ENCODE results near the gene CCDC78. TPM values are rescaled to one million over a fixed set of nuclear protein-coding genes. Genes with fewer than 3 reads are reported as not detected.

The CCDC78 gene
- total RNA-seq, 1 experiment from 2014 or later = 22.9 TPM

DNA sequence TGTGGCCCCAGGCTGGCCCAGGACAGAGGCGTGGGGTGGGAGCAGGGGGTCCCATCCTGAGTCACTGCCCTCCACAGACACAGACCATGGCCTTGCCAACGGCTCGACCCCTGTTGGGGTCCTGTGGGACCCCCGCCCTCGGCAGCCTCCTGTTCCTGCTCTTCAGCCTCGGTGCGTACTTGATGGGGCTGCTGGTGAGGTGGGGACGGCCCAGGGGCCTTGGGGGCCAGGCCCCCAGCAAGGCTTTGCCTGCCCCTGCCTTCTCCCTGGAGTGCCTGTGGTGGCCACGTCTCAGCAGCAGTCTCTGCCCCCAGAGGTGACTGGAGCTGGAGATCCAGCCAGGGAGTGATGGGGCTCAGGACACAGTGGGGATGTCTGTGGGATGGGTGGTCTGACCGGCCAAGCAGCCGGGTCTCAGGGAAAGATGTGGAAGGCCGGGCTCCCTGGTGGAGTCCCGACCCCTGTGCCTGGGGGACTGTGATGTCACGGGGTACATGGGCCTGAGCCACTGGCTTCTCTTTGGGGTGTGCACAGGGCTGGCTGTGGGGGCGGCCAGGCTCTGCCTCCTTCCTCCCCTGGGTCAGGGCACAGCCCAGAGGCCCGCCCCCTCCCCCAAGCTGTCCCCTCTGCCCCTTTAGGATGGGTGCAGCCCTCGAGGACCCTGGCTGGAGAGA, 36.5 kb upstream of the CCDC78 start (continued):
- TF ChIP-seq POLR2AphosphoS5 (IDR thresholded peaks at IDR 0.05; ENCODE audit: low read depth, low read length) = no peak
- no peak for TF ChIP-seq SRF (IDR thresholded peaks at IDR 0.05; ENCODE audit: low read depth)
- TF ChIP-seq EGR1 (IDR thresholded peaks at IDR 0.05; ENCODE audit: low read depth) = no peak
- TF ChIP-seq CEBPB (IDR thresholded peaks at IDR 0.05; ENCODE audit: low read depth) = no peak
- no peak for TF ChIP-seq MAX (IDR thresholded peaks at IDR 0.05)
- TF ChIP-seq ZFX (IDR thresholded peaks at IDR 0.05) = no peak
- no peak for TF ChIP-seq EZH2phosphoT487 (IDR thresholded peaks at IDR 0.05; ENCODE audit: borderline replicate concordance)

DNA sequence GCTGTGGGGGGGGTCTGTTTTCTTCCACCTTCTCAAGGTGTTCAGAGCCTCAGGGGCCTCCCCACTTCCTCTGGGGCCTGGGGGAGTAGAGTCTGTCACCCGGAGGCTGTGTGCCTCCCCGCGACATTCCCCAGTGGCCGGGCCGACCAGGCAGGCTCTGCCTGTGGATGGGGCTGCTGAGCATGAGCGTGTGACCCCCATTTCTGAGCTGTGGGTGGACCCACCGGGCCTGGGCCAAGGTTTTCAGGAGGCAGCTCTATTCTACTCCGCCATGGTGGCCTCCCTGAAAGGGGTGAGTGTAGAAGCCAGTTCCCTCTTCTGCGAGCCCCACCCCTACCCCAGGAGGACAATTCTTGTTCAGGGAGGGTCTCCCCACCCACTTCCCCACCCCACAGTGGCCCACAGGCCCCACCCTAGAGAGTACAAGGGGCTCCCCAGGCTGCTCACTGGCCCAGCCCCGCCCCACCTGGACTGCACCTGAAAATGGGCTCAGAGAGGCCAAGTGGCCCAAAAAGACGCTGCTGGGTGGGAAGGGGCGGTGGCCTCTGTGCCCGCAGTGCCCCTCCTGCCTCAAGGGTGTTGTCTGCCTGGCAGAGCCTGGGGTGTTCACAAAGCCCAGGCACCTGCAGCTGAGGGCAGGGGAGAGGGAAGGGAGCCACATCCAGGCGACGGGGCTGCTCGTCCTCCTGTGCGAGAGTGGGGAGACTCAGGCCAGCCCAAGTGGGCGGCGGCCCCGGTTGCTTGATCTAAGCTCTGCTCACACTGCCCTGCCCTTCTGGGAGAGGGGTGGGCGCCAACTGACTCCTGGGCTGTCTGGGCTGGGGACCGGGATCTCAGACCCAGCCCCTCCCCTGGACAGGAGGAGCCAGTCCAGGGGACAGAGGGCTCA, 35.6 kb upstream of the CCDC78 start:
- Histone ChIP-seq H4K20me1 (ENCODE audit: insufficient read depth) (no peaks in the 10 kb centered on the region), H3K27me3 (ENCODE audit: insufficient read depth, low read length) (no peaks in the 10 kb centered on the region), H3K4me1 (ENCODE audit: control insufficient read depth in 1 of 2, insufficient read depth in 2 of 2, low read length in 2 of 2) (peaks cover 34 to 47% of the 10 kb centered on the region in 2 experiments), H3K4me3 (replicated peaks in 1 of 2; ENCODE audit: low read depth in 1 of 2, low read length in 2 of 2) (peak overlapping the region; percentile 78 to 95), H3K9ac (ENCODE audit: low read length) (peak overlapping the region; percentile 95), H3K27ac (ENCODE audit: low read depth, low read length) (peak overlapping the region; percentile 97), H3K9me3 (ENCODE audit: control insufficient read depth in 1 of 2, insufficient read depth in 1 of 2, low read depth in 1 of 2, low read length in 2 of 2) (peaks cover 0 to under 1% of the 10 kb centered on the region in 2 experiments; a peak in 1 of 4 replicates), H2AFZ (ENCODE audit: low read depth, low read length, poor library complexity, severe bottlenecking) (no peak overlapping the region), H3K9me2 (ENCODE audit: insufficient read depth) (no peaks in the 10 kb centered on the region), H3K4me2 (ENCODE audit: low read length) (peak overlapping the region; percentile 99), H3K79me2 (ENCODE audit: insufficient read depth, low read length) (peaks cover 26% of the 10 kb centered on the region), H3K36me3 (ENCODE audit: control insufficient read depth in 1 of 2, insufficient read depth in 2 of 2, low read length in 2 of 2) (peaks cover 7 to 8% of the 10 kb centered on the region in 2 experiments; a peak in 3 of 4 replicates)
- peak; percentile 12 for ATAC-seq
- ChIA-PET POLR2A (interaction anchor here (1.0 to 1.8 kb wide), 5 partner anchors 15 to 41 kb away, joined by 3 to 12 read pairs (median 5); partner anchors contain the start of genes ANTKMT, CCDC78, CHTF18 and HAGHL), CTCF (interaction anchor here (1.6 to 2.9 kb wide), 3 partner anchors 17 to 41 kb away, joined by 3 to 11 read pairs (median 11); partner anchors contain the start of gene ANTKMT), RAD21 (ENCODE audit: low non-redundant PET in 1 of 2, low total read pairs in 2 of 2, uncharacterized antibody in 2 of 2, unreplicated experiment in 2 of 2) (interaction anchor here in 1 of 2 experiments (0.8 to 1.2 kb wide), 2 partner anchors 19 to 21 kb away, joined by 3 to 5 read pairs; partner anchors contain the start of gene CIAO3)
- intact Hi-C loops (cut with micrococcal nuclease) = loop anchor here (1.0 kb wide), 1 partner anchor 11 kb away; no protein-coding TSS in a partner anchor
- BruUV-seq (replicated peaks) = no TSS peak
- TF ChIP-seq ZFX (IDR thresholded peaks at IDR 0.05) = no peak
- TF ChIP-seq, protein P1, sequence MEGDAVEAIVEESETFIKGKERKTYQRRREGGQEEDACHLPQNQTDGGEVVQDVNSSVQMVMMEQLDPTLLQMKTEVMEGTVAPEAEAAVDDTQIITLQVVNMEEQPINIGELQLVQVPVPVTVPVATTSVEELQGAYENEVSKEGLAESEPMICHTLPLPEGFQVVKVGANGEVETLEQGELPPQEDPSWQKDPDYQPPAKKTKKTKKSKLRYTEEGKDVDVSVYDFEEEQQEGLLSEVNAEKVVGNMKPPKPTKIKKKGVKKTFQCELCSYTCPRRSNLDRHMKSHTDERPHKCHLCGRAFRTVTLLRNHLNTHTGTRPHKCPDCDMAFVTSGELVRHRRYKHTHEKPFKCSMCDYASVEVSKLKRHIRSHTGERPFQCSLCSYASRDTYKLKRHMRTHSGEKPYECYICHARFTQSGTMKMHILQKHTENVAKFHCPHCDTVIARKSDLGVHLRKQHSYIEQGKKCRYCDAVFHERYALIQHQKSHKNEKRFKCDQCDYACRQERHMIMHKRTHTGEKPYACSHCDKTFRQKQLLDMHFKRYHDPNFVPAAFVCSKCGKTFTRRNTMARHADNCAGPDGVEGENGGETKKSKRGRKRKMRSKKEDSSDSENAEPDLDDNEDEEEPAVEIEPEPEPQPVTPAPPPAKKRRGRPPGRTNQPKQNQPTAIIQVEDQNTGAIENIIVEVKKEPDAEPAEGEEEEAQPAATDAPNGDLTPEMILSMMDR (IDR thresholded peaks at IDR 0.05 in 2 of 3, conservative IDR thresholded peaks at IDR 0.05 in 1 of 3; ENCODE audit: borderline replicate concordance in 1 of 3, insufficient read depth in 1 of 3, low read depth in 2 of 3, low read length in 2 of 3) = 0 out of 6 replicates have a peak, but pooled peaks of 1 of the 3 experiments have one; percentile 16
- DNase-seq (ENCODE audit: low read depth, low spot score) = no peak

Data from HCT116 (cell line).